DMS114 treated with DMSO at 0.1 percent for 48 hours (cell line): ENCODE measurements around the gene SYNPR.

Experiments used
- DNase-seq: peaks from one replicate; lab custom pipeline; 2025; ENCODE audit not compliant: unreplicated experiment; lab: John Stamatoyannopoulos, UW

SYNPR gene

GRCh38 chr3:63523100-63523499 lies 245.0 kb downstream of the SYNPR start:
- DNase-seq, result no peak

- no peak for DNase-seq
Observed at GRCh38 chr3:63528325-63529000, 250.4 kb downstream of the SYNPR start.

GRCh38 chr3:63532521-63532920 lies 254.4 kb downstream of the SYNPR start:
- no peak for DNase-seq

GRCh38 chr3:63538919-63539318 lies 260.8 kb downstream of the SYNPR start:
- DNase-seq, result no peak

GRCh38 chr3:63555767-63556166 lies 277.7 kb downstream of the SYNPR start:
- DNase-seq, result no peak

GRCh38 chr3:63556401-63556800 lies 278.3 kb downstream of the SYNPR start:
- no peak for DNase-seq

GRCh38 chr3:63557912-63558311 lies 279.8 kb downstream of the SYNPR start:
- DNase-seq, result no peak

GRCh38 chr3:63559884-63560283 lies 281.8 kb downstream of the SYNPR start:
- DNase-seq, result no peak

GRCh38 chr3:63561879-63562278 lies 283.8 kb downstream of the SYNPR start:
- no peak for DNase-seq

- DNase-seq, result no peak
Observed at GRCh38 chr3:63562323-63562722, 284.2 kb downstream of the SYNPR start.

- DNase-seq, result no peak
Observed at GRCh38 chr3:63563572-63563971, 285.5 kb downstream of the SYNPR start.

- no peak for DNase-seq
Observed at GRCh38 chr3:63565220-63565619, 287.1 kb downstream of the SYNPR start.

GRCh38 chr3:63571682-63572081 lies 293.6 kb downstream of the SYNPR start:
- no peak for DNase-seq

GRCh38 chr3:63576846-63577245 lies 298.7 kb downstream of the SYNPR start:
- no peak for DNase-seq

GRCh38 chr3:63578858-63579257 lies 300.8 kb downstream of the SYNPR start:
- DNase-seq, result no peak

GRCh38 chr3:63580151-63580550 lies 302.0 kb downstream of the SYNPR start:
- no peak for DNase-seq

GRCh38 chr3:63582943-63583500 lies 304.9 kb downstream of the SYNPR start:
- DNase-seq, result no peak

GRCh38 chr3:63584681-63585080 lies 306.6 kb downstream of the SYNPR start:
- no peak for DNase-seq

- no peak for DNase-seq
Observed at GRCh38 chr3:63585927-63586326, 307.8 kb downstream of the SYNPR start.

- DNase-seq, result no peak
Observed at GRCh38 chr3:63588895-63589294, 310.8 kb downstream of the SYNPR start.

- no peak for DNase-seq
Observed at GRCh38 chr3:63593779-63594178, 315.7 kb downstream of the SYNPR start.

GRCh38 chr3:63595221-63595620 lies 317.1 kb downstream of the SYNPR start:
- DNase-seq, result no peak

GRCh38 chr3:63597019-63597418 lies 318.9 kb downstream of the SYNPR start:
- DNase-seq, result no peak
